ENCODE data around the gene SRRD.

GRCh38 chr22:26471522-26471921 is 12.2 kb upstream of the SRRD start:
- no peak for TF ChIP-seq TAF1 (IDR thresholded peaks at IDR 0.05; ENCODE audit: borderline replicate concordance, low read depth, low read length)
- no peak for TF ChIP-seq POLR2A (IDR thresholded peaks at IDR 0.05; ENCODE audit: low read depth, low read length)
- TF ChIP-seq POLR2AphosphoS5 (IDR thresholded peaks at IDR 0.05; ENCODE audit: low read depth, low read length), result no peak
